Stimulated activated CD4-positive, alpha-beta T cell treated with anti-CD3 and anti-CD28 coated beads, Interleukin-2, amount 100 ng/mL, for 24 hours (primary cell): ENCODE results near the gene GLB1L3.

Experiments
- DNase-seq, 2 donors: peaks; one replicate each; pipeline ENCODE4 v3.0.0-alpha.2; 2020

GLB1L3 gene

DNA sequence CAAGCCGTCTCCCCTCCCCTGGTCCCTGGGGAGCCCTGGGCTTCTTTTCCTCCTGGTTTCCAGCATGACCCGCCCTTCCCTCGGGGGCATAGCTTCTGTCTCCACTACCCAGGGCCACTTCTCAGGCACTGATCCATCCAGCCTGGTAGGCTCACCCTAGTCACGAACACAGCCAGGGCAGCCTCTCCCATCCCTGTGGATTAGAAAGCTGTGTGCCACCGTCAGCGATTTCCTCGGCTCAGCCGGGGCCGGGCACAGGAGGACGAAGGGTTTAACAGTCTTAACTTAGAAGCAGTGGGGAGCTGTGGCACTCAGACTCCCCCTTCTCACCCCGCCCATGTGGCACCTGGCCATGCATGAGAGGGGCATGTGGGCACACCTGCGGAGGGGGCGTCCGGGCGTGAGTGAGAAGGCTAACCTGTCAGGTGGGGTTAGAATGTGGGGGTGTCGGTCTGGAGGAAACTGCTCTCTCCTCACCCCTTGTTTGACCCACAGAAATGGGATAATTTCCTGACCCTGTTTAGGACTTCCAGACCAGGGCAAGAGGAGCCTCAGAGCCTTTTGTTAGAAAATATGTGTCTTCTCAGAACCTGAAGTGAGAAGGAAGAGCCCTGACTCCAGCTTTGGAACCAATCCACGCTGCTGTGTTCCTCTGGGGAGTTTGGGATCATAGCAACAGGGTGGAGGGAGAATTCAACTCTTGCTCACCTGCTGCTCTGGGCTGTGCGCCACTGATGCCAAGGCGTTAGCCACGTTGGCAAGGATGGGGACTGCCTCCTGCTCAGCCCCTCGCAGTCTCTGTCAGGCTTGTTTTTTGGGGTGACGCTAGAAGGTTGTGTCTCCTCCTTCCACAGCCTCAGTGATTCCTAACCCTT, 70.2 kb downstream of the GLB1L3 start:
- DNase-seq: peak in 1 of 2 donors; percentile 8

GRCh38 chr11:134346976-134347350, 70.8 kb downstream of the GLB1L3 start:
- DNase-seq: peak in 1 of 2 donors; percentile 8

- peak in 1 of 2 donors; percentile 5 for DNase-seq
Measured at GRCh38 chr11:134347441-134347840, 71.3 kb downstream of the GLB1L3 start.

DNA sequence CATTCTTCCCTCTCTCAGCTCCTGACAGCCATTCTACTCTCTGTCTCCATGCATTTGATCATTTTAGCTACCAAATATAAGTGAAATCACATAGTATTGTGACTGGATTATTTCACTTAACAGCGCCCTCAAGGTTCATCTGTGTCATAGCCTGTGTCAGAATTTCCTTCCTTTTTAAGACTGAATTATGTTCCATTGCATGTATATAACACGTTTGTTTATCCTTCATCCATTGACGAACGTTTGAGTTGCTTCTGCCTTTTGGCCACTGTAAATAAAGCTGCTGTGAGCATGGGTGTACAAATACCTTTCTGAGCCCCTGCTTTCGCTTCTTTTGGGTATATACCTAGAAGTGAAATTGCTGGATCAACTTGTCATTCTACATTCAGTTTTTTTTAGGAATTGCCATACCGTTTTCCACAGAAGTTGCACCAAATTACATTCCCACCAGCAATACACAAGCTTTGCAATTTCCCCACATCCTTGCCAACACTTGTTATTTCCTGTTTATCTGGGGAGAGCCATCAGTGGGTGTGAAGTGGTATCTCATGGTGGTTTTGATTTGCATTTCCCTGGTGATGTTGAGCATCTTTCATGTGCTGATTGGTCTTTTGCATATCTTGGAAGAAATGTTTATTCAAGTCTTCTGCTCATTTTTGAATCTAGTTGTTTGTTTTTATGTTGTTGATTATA, 73.1 kb downstream of the GLB1L3 start:
- DNase-seq: no peak

- no peak for DNase-seq
Measured at GRCh38 chr11:134349802-134350355, 73.7 kb downstream of the GLB1L3 start.

GRCh38 chr11:134350381-134350780, 74.2 kb downstream of the GLB1L3 start:
- DNase-seq: no peak

DNA sequence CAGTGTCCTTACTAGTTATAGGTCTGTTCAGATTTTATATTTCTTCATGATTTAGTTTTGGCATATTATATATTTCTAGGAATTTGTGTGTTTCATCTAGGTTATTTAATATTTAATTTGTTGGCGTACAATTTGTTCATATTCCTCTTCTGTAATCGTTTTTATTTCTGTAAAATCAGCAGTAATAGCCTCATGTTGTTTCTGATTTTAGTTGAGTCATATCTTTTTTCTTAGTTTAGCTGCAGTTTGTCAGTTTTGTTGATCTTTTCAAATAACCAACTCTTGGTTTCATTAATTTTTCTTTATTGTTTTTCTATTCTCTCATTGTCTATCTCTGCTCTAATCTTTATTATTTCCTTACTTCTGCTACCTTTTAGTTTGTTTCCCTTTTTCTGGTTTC, 75.9 kb downstream of the GLB1L3 start:
- no peak for DNase-seq

- DNase-seq: no peak
Measured at GRCh38 chr11:134355136-134355535, 79.0 kb downstream of the GLB1L3 start.

- DNase-seq: no peak
Measured at GRCh38 chr11:134355656-134356055, 79.5 kb downstream of the GLB1L3 start.

- DNase-seq: no peak
Measured at GRCh38 chr11:134356656-134357544, 80.7 kb downstream of the GLB1L3 start.

GRCh38 chr11:134357545-134357839, 81.3 kb downstream of the GLB1L3 start:
- no peak for DNase-seq

DNA sequence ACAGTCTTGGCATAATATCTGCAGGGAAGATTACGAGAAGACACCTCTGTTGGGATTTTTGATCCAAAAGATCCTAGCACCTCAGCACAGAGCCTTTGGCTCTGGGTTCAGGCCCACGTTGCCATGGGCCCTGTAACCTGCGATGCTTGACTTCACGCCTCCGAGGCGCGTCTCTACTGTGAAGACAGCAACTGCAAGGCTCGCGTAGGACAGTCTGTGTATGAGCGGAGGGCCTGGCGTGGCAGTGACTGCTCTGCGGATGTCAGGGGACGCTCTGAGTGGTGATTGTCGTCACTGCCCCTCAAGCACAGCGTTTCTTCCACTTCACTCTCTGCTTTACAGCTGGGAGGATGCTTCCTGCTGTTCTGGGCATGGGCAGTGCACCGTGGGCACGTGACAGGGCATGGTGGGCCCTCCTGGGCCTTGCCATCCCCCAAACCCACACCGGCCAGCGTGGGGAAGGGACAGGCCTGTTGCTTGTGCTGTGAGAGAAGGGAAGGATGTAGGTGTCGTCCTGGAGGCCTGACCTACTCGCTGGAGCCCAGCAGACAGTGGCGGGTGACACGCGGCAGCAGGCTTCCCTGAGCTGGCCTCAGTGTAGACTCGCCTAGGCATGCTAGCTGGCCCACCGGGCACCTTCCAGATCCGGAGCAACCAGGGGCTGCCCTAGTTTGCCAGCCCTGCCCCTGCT, 82.1 kb downstream of the GLB1L3 start:
- no peak for DNase-seq

DNA sequence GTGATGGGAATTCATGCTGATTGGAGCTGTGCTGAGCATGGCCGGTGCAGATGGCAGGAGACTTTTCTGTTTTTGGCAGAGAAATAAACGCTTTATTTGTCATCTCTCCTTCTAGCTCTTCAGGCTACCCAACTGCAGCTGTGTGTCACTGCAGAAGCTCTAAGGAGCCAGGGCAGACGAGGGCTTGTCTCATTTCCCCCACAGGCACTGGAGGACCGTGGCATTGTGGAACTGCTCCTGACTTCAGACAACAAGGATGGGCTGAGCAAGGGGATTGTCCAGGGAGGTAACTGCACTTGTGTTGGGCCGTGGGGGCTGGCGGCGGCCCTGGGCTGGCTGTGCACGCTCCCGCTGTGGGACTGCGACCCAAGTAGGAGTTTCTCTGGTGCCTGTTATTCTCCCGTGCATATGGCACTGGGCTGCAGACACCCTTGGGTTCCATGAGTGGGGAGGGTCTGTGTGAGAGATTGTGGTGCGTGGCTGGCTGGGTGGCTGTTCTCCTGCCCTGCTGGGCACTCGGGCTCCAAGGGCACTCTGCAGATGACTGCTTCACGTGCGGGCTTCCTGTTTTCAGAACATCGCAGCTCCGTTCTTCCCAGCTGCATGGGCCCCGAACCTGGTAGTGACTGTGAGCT, 82.8 kb downstream of the GLB1L3 start:
- no peak for DNase-seq

GRCh38 chr11:134359646-134360045, 83.5 kb downstream of the GLB1L3 start:
- DNase-seq: no peak

DNA sequence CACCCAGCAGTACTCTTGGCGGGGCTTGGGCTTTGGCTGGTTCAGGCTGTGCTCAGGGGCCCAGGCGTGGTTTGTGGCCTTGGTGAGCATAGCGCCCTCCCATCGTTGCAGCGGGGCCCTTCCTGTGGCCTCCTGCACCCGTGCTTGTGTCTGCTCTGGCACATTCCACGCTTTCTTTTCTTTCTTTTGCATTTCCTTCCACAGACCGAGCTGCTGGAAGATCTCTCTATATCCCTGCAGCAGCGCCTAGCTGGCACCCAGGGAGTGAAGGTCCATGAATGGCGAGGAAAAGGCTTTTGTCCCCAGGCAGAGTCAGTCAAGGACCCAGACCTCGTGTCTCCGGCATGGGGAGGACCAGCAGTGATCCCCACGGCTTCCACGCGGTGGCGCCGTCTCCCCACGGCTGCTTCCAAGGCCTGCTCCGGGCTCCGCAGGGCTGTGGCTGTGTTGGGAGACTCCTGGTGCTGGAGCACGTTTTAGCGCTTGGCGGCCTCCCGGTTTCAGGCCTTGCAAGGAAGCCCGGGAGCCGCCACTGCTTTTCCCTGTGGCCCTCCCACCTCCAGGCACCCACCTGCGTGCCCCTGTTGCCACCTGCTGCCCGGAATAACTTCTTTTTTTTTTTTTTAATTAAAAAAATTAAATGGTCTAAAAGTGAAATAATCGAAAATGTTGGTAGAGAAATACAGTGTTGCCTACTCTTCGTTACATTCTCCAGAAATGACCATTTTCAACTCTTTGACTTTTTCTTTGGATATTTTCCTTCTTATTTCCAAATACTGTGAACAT, 84.1 kb downstream of the GLB1L3 start:
- peak; percentile 77 to 83 for DNase-seq

DNA sequence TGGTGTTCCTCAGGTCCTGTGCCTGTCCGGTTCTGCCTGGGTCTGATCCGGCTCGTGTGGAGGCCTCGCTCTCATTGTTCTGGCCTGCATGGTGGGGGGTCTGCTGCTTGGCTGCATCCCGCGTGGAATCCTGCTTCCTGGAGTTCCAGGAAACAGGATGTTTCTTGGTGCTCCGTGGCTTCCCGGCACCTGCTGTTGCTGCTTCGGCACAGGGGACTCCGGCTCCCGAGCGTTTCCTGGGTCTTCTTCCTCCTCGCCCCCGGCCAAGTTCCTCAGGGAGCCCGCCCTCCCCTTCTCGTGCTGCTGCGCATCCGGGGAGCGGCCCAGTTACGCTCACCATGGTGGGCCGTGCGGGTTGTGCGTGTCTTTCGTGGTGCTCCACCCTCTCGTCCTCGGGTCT, 85.5 kb downstream of the GLB1L3 start:
- DNase-seq: no peak

DNA sequence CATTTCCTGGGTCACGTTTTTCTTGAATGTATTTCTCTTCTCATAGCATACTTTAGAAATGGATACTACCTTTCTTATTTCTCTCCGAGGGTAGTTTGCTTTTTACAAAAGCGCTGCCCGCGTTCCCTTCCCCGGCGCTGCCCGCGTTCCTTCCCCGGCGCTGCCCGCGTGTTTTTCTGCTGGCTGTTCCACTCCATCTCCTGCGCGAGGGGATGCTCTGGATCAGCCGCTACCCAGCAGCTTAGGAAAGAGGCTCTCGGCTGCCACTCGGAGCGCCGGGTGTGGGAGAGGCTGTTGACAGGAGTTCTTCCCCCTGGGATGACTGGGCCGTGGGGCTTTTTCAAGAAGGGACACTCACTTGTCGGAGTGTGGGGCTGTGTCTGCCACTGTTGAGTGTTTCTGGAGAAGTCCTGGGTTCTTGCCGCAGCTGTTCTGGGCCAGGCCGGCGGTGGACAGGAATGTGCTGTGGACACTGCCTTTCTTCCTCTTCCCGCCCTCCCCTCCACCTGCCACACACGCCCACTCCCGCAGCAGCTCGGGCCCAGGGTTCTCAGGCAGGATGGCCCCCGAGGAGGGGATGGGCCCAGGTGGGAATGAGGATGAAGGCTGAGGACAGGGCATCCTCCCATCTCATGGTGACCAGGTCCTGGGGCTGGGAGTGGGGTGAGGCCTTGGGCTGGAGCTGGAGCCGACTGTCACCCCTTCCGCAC, 86.2 kb downstream of the GLB1L3 start:
- no peak for DNase-seq

GRCh38 chr11:134363161-134363560, 87.0 kb downstream of the GLB1L3 start:
- no peak for DNase-seq

DNA sequence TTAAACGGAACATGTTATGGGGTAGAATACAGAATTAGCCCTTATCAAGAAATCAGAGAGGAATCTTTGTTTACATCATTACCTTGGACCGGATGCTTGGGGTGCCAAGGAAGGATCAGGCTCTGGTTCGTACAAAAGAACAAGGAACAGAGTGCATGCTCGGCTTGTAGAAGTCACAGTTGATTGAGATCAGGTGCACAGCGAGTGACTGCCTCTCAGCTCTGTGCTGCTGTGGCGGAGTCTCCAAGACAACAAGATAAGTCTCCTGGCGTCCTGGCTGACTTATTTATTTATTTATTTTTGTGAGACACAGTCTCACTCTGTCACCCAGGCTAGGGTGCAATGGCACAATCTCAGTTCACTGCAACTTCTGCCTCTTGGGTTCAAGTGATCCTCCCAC, 87.4 kb downstream of the GLB1L3 start:
- DNase-seq: no peak

GRCh38 chr11:134364261-134364660, 88.1 kb downstream of the GLB1L3 start:
- DNase-seq: no peak
